ENCODE measurements around the gene SUFU. TPM values are rescaled to one million over a fixed set of nuclear protein-coding genes. Genes with fewer than 3 reads are reported as not detected.

The SUFU gene
- total RNA-seq, 1 donor from 2014 or later: 16.9 TPM

- Mint-ChIP-seq H3K27ac (ENCODE audit: unreplicated experiment) (no peak overlapping the region), H3K36me3 (ENCODE audit: unreplicated experiment) (peaks cover 7% of the 10 kb centered on the region), H3K9me3 (ENCODE audit: unreplicated experiment) (no peaks in the 10 kb centered on the region), H3K27me3 (ENCODE audit: unreplicated experiment) (no peaks in the 10 kb centered on the region), H3K4me1 (ENCODE audit: unreplicated experiment) (peaks cover 8% of the 10 kb centered on the region), H3K4me3 (ENCODE audit: unreplicated experiment) (no peak overlapping the region)
- no peak for TF ChIP-seq CTCF (IDR thresholded peaks at IDR 0.05)
- DNase-seq (ENCODE audit: extremely low spot score, unreplicated experiment): no peak
Observed at GRCh38 chr10:102616066-102616770, 112.4 kb downstream of the SUFU start.

GRCh38 chr10:102617041-102617440 lies 113.3 kb downstream of the SUFU start:
- H3K9me3 Mint-ChIP-seq (ENCODE audit: unreplicated experiment): no peaks in the 10 kb centered on the region
- TF ChIP-seq CTCF (IDR thresholded peaks at IDR 0.05): no peak
- H3K4me1 Mint-ChIP-seq (ENCODE audit: unreplicated experiment): peaks cover 9% of the 10 kb centered on the region
- H3K27me3 Mint-ChIP-seq (ENCODE audit: unreplicated experiment): no peaks in the 10 kb centered on the region
- H3K4me3 Mint-ChIP-seq (ENCODE audit: unreplicated experiment): no peak overlapping the region
- no peak overlapping the region for H3K27ac Mint-ChIP-seq (ENCODE audit: unreplicated experiment)
- peaks cover 7% of the 10 kb centered on the region for H3K36me3 Mint-ChIP-seq (ENCODE audit: unreplicated experiment)
- DNase-seq (ENCODE audit: extremely low spot score, unreplicated experiment): no peak

- H3K27me3 Mint-ChIP-seq (ENCODE audit: unreplicated experiment): no peaks in the 10 kb centered on the region
- no peak overlapping the region for H3K4me3 Mint-ChIP-seq (ENCODE audit: unreplicated experiment)
- no peak for TF ChIP-seq CTCF (IDR thresholded peaks at IDR 0.05)
- peaks cover 9% of the 10 kb centered on the region for H3K4me1 Mint-ChIP-seq (ENCODE audit: unreplicated experiment)
- peaks cover 7% of the 10 kb centered on the region for H3K36me3 Mint-ChIP-seq (ENCODE audit: unreplicated experiment)
- H3K27ac Mint-ChIP-seq (ENCODE audit: unreplicated experiment): no peak overlapping the region
- no peak for DNase-seq (ENCODE audit: extremely low spot score, unreplicated experiment)
- H3K9me3 Mint-ChIP-seq (ENCODE audit: unreplicated experiment): no peaks in the 10 kb centered on the region
Observed at GRCh38 chr10:102617816-102618215, 114.0 kb downstream of the SUFU start.

- DNase-seq (ENCODE audit: extremely low spot score, unreplicated experiment): no peak
- H3K4me3 Mint-ChIP-seq (ENCODE audit: unreplicated experiment): no peak overlapping the region
- H3K9me3 Mint-ChIP-seq (ENCODE audit: unreplicated experiment): no peaks in the 10 kb centered on the region
- H3K4me1 Mint-ChIP-seq (ENCODE audit: unreplicated experiment): peaks cover 9% of the 10 kb centered on the region
- no peaks in the 10 kb centered on the region for H3K27me3 Mint-ChIP-seq (ENCODE audit: unreplicated experiment)
- peaks cover 11% of the 10 kb centered on the region for H3K36me3 Mint-ChIP-seq (ENCODE audit: unreplicated experiment)
- H3K27ac Mint-ChIP-seq (ENCODE audit: unreplicated experiment): no peak overlapping the region
- no peak for TF ChIP-seq CTCF (IDR thresholded peaks at IDR 0.05)
Observed at GRCh38 chr10:102619281-102619981, 115.7 kb downstream of the SUFU start.

- DNase-seq (ENCODE audit: extremely low spot score, unreplicated experiment): no peak
- Mint-ChIP-seq H3K4me3 (ENCODE audit: unreplicated experiment) (no peak overlapping the region), H3K36me3 (ENCODE audit: unreplicated experiment) (peaks cover 15% of the 10 kb centered on the region), H3K4me1 (ENCODE audit: unreplicated experiment) (peaks cover 9% of the 10 kb centered on the region), H3K9me3 (ENCODE audit: unreplicated experiment) (no peaks in the 10 kb centered on the region), H3K27me3 (ENCODE audit: unreplicated experiment) (no peaks in the 10 kb centered on the region), H3K27ac (ENCODE audit: unreplicated experiment) (no peak overlapping the region)
- no peak for TF ChIP-seq CTCF (IDR thresholded peaks at IDR 0.05)
Observed at GRCh38 chr10:102620138-102620590, 116.4 kb downstream of the SUFU start.
